IMR-90 (cell line): Measurements from ENCODE around the gene EPHA6. TPM values are rescaled to one million over a fixed set of nuclear protein-coding genes. Genes with fewer than 3 reads are reported as not detected.

Source experiments
- ATAC-seq: fragments of 200-7000 bp; cut with Tn5 transposase; 2 replicates; pipeline ENCODE4 v1.9.1; 2020; ENCODE audit warnings: low read depth, mild to moderate bottlenecking, moderate library complexity
- BruUV-seq: library from RNA; stranded (reverse); fragments of 400-500 nt; replicated peaks from 2 replicates; lab custom pipeline; 2021; lab: Mats Ljungman, UMichigan
- CTCF ChIA-PET: fragments of 300-600 bp; formaldehyde crosslinking; extraction: SDS; loops from one replicate; lab custom pipeline; 2021; ENCODE audit warnings: antibody characterized with exemption; lab: Yijun Ruan, JAX
- POLR2A ChIA-PET: fragments of 300-600 bp; sonication (Branson Sonifier 250); formaldehyde crosslinking; loops from one replicate; lab custom pipeline; 2022; ENCODE audit warnings: antibody characterized with exemption; ENCODE audit not compliant: unreplicated experiment; lab: Charles Lee
- DNase-seq: peaks from one replicate; pipeline ENCODE4 v3.0.0; 2013
- H2AFZ ChIP-seq: replicated peaks from 2 replicates; pipeline ENCODE3; 2013; ENCODE audit warnings: low read length, mild to moderate bottlenecking; ENCODE audit not compliant: poor library complexity
- H2AK5ac ChIP-seq: 2 replicates; pipeline ENCODE4 v1.6.1; 2013; ENCODE audit warnings: low read depth, low read length, inconsistent platforms
- H2AK9ac ChIP-seq: replicated peaks from 2 replicates; pipeline ENCODE3; 2013; ENCODE audit warnings: mild to moderate bottlenecking, low read depth, low read length, moderate library complexity; ENCODE audit not compliant: poor library complexity
- H2BK120ac ChIP-seq: 2 replicates; pipeline ENCODE4 v1.6.1; 2013; ENCODE audit warnings: low read depth, low read length, inconsistent platforms
- H2BK15ac ChIP-seq: 3 replicates; pipeline ENCODE4 v1.6.1; 2013; ENCODE audit warnings: low read depth, low read length, inconsistent platforms
- H2BK20ac ChIP-seq: 2 replicates; pipeline ENCODE4 v1.6.1; 2013; ENCODE audit warnings: low read depth, mild to moderate bottlenecking, inconsistent platforms, low read length, moderate library complexity
- H2BK5ac ChIP-seq: 2 replicates; pipeline ENCODE4 v1.6.1; 2013; ENCODE audit warnings: mild to moderate bottlenecking, low read depth, low read length, inconsistent platforms; ENCODE audit not compliant: poor library complexity, severe bottlenecking
- H3K14ac ChIP-seq: replicated peaks from 2 replicates; pipeline ENCODE4 v1.6.1; 2013; ENCODE audit warnings: low read depth, low read length, inconsistent platforms
- H3K18ac ChIP-seq: 2 replicates; pipeline ENCODE4 v1.6.1; 2013; ENCODE audit warnings: low read depth, low read length, control low read depth
- H3K23ac ChIP-seq: 2 replicates; pipeline ENCODE4 v1.6.1; 2013; ENCODE audit warnings: low read depth, low read length, inconsistent platforms
- H3K27ac ChIP-seq: 2 replicates; pipeline ENCODE4 v1.5.1; 2013; ENCODE audit warnings: mild to moderate bottlenecking, control low read depth, low read length; ENCODE audit not compliant: insufficient read depth
- H3K27me3 ChIP-seq: 2 replicates; pipeline ENCODE4 v1.6.1; 2013; ENCODE audit warnings: low read length; ENCODE audit not compliant: control insufficient read depth, insufficient read depth
- H3K36me3 ChIP-seq: 2 replicates; pipeline ENCODE4 v1.6.1; 2013; ENCODE audit warnings: low read length, mixed read lengths; ENCODE audit not compliant: control insufficient read depth, insufficient read depth
- H3K4ac ChIP-seq: 2 replicates; pipeline ENCODE4 v1.6.1; 2013; ENCODE audit warnings: low read depth, low read length, inconsistent platforms
- H3K4me1 ChIP-seq: 2 replicates; pipeline ENCODE4 v1.6.1; 2013; ENCODE audit warnings: low read length, mixed read lengths; ENCODE audit not compliant: control insufficient read depth, insufficient read depth
- H3K4me2 ChIP-seq: 2 replicates; pipeline ENCODE4 v1.6.1; 2013; ENCODE audit warnings: low read depth, mild to moderate bottlenecking, control low read depth, low read length, moderate library complexity
- H3K4me3 ChIP-seq: 2 replicates; pipeline ENCODE4 v1.5.1; 2013; ENCODE audit warnings: low read depth, mild to moderate bottlenecking, control low read depth, low read length, moderate library complexity; ENCODE audit not compliant: insufficient read depth
- H3K56ac ChIP-seq: 2 replicates; pipeline ENCODE4 v1.6.1; 2013; ENCODE audit warnings: low read length, inconsistent platforms; ENCODE audit not compliant: insufficient read depth; ENCODE audit errors: extremely low read depth
- H3K79me1 ChIP-seq, 2 experiments: 2 replicates each; pipeline ENCODE4 v1.6.1; 2013; ENCODE audit warnings: low read length in 2 of 2, inconsistent platforms in 1 of 2, low read depth in 1 of 2
- H3K9ac ChIP-seq: 2 replicates; pipeline ENCODE4 v1.6.1; 2013; ENCODE audit warnings: low read depth, low read length, control low read depth
- H3K9me1 ChIP-seq: 2 replicates; pipeline ENCODE4 v1.6.1; 2013; ENCODE audit warnings: low read length, inconsistent platforms; ENCODE audit not compliant: insufficient read depth
- H3K9me3 ChIP-seq: 2 replicates; pipeline ENCODE4 v1.6.1; 2013; ENCODE audit warnings: low read length; ENCODE audit not compliant: control insufficient read depth, insufficient read depth
- H4K20me1 ChIP-seq: 2 replicates; pipeline ENCODE4 v1.6.1; 2013; ENCODE audit warnings: low read length, inconsistent platforms; ENCODE audit not compliant: insufficient read depth
- H4K5ac ChIP-seq: 2 replicates; pipeline ENCODE4 v1.6.1; 2013; ENCODE audit warnings: mild to moderate bottlenecking, low read depth, low read length, control low read depth
- H4K8ac ChIP-seq, 2 experiments: 2 replicates each; pipeline ENCODE4 v1.6.1; 2013; ENCODE audit warnings: low read depth in 2 of 2, low read length in 2 of 2, control low read depth in 1 of 2, inconsistent platforms in 1 of 2
- H4K91ac ChIP-seq: 2 replicates; pipeline ENCODE4 v1.6.1; 2013; ENCODE audit warnings: low read depth, low read length, inconsistent platforms; ENCODE audit not compliant: insufficient read depth
- MAFK ChIP-seq: IDR thresholded peaks from 2 replicates; pipeline ENCODE4 v1.6.1; 2012; ENCODE audit warnings: low read depth, low read length, improper control_type of control experiment
- SMC3 ChIP-seq: fragments of 150-350 bp; IDR thresholded peaks from 2 replicates; pipeline ENCODE4 v1.6.1; 2016; ENCODE audit warnings: low read depth, mild to moderate bottlenecking, antibody characterized with exemption, low read length, moderate library complexity
- dilution Hi-C: fragments of 300-500 bp; cut with HindIII; formaldehyde crosslinking; loops from one replicate; pipeline ENCODE4 v1.14.3; 2018; ENCODE audit warnings: low sequenced_read_pairs; ENCODE audit not compliant: unreplicated experiment
- in situ Hi-C: fragments of 300-500 bp; cut with MboI; formaldehyde crosslinking; loops from 3 replicates; pipeline ENCODE4 v1.14.3; 2019; ENCODE audit warnings: low sequenced_read_pairs, inconsistent platforms, mixed read lengths
- intact Hi-C: fragments of 100-400 bp; cut with micrococcal nuclease; formaldehyde crosslinking; loops from 2 replicates; pipeline ENCODE4 v1.10.0; 2022
- polyA plus RNA-seq, 3 experiments: library from polyadenylated mRNA; depleted of rRNA; stranded (reverse); fragments of >200 nt; gene quantifications; 2 replicates each; pipeline ENCODE4 v1.2.3, GENCODE V29; 2012; ENCODE audit warnings: low replicate concordance in 1 of 3
- total RNA-seq: library from RNA; depleted of rRNA; stranded (reverse); fragments of >200 nt; gene quantifications from 2 replicates; pipeline ENCODE4 v1.2.3, GENCODE V29; 2012

Gene EPHA6
- total and polyA plus RNA-seq, 2 of the 4 experiments (the other 2 are of a cell fraction) = not detected

- Histone ChIP-seq H2AFZ (no peak overlapping the region), H3K18ac (no peak overlapping the region), H3K23ac (no peak overlapping the region), H3K9me3 (peaks cover 5% of the 10 kb centered on the region; the same call in 1 of the 2 replicates), H3K27me3 (no peaks in the 10 kb centered on the region), H2BK20ac (no peak overlapping the region), H3K14ac (no peak overlapping the region), H3K79me1 (no peaks in the 10 kb centered on the region), H2BK5ac (no peak overlapping the region), H3K4me1 (no peaks in the 10 kb centered on the region), H4K20me1 (no peaks in the 10 kb centered on the region), H2AK5ac (no peak overlapping the region), H3K27ac (no peak overlapping the region), H3K9me1 (no peaks in the 10 kb centered on the region), H3K4me2 (no peak overlapping the region), H4K91ac (no peak overlapping the region), H3K36me3 (no peaks in the 10 kb centered on the region), H2BK120ac (no peak overlapping the region), H2AK9ac (no peak overlapping the region), H3K9ac (no peak overlapping the region), H4K5ac (no peak overlapping the region), H3K4ac (no peak overlapping the region), H2BK15ac (no peak overlapping the region), H3K56ac (no peak overlapping the region), H3K4me3 (no peak overlapping the region), H4K8ac (no peak overlapping the region)
- intact Hi-C loops (no loop called here), in situ Hi-C loops (no loop called here), dilution Hi-C loops (no loop called here)
- DNase-seq (no peak), ATAC-seq (no peak)
- TF ChIP-seq MAFK = peak; percentile 92
- TF ChIP-seq SMC3 = no peak
- CTCF ChIA-PET = interaction anchor here (0.7 kb wide), 1 partner anchor 334 kb away, joined by 4 read pairs; no protein-coding TSS in a partner anchor
- no TSS peak for BruUV-seq
- POLR2A ChIA-PET = no interaction called here
Measured at GRCh38 chr3:97384583-97384982, 570.2 kb downstream of the EPHA6 start.
